Measurements from ENCODE around the gene GJE1.
"Not testable (repeated sequence)": the region's sequence is repeated elsewhere in the genome, so short reads cannot be mapped to it uniquely, and the experiment has no call there.

The GJE1 gene

GRCh38 chr6:142132625-142133024, at the start of gene GJE1:
Gene GJE1, plus strand, starts transcription at chr6:142132925. Its CDS starts 234 bp downstream, at chr6:142133159.
- no peak for DNase-seq

- no peak for DNase-seq
Observed at GRCh38 chr6:142087950-142088857, 44.5 kb upstream of the GJE1 start.

- DNase-seq = no peak
Observed at GRCh38 chr6:142088858-142089216, 43.9 kb upstream of the GJE1 start.

GRCh38 chr6:142104820-142105219, 27.9 kb upstream of the GJE1 start:
- not testable (repeated sequence) for DNase-seq

GRCh38 chr6:142110820-142111219, 21.9 kb upstream of the GJE1 start:
- not testable (repeated sequence) for DNase-seq

GRCh38 chr6:142112451-142113061, 20.2 kb upstream of the GJE1 start:
- peak; percentile 77 to 82 for DNase-seq

- DNase-seq = no peak
Observed at GRCh38 chr6:142117366-142117765, 15.4 kb upstream of the GJE1 start.

- DNase-seq = no peak
Observed at GRCh38 chr6:142118328-142118727, 14.4 kb upstream of the GJE1 start.

GRCh38 chr6:142118925-142119324, 13.8 kb upstream of the GJE1 start:
- no peak for DNase-seq

GRCh38 chr6:142121342-142121741, 11.4 kb upstream of the GJE1 start:
- no peak for DNase-seq

GRCh38 chr6:142130814-142131213, 1.9 kb upstream of the GJE1 start:
- no peak for DNase-seq

GRCh38 chr6:142138876-142139275, 6.2 kb downstream of the GJE1 start:
- DNase-seq = no peak

- not testable (repeated sequence) for DNase-seq
Observed at GRCh38 chr6:142141531-142141930, 8.8 kb downstream of the GJE1 start.

GRCh38 chr6:142146828-142147662, 14.3 kb downstream of the GJE1 start, which contains the start of the genes NMBR and VTA1:
Gene NMBR, minus strand, starts transcription at chr6:142147122. Its CDS starts 58,464 bp downstream, at chr6:142088658.
Gene VTA1, plus strand, starts transcription at chr6:142147263. Its CDS starts 25 bp downstream, at chr6:142147288.
- DNase-seq = peak; percentile 98

GRCh38 chr6:142152746-142153145, 20.0 kb downstream of the GJE1 start:
- no peak for DNase-seq

- no peak for DNase-seq
Observed at GRCh38 chr6:142153196-142153595, 20.5 kb downstream of the GJE1 start.

GRCh38 chr6:142154336-142154735, 21.6 kb downstream of the GJE1 start:
- no peak for DNase-seq

GRCh38 chr6:142155091-142155490, 22.4 kb downstream of the GJE1 start:
- no peak for DNase-seq

GRCh38 chr6:142155895-142156757, 23.4 kb downstream of the GJE1 start:
- DNase-seq = peak; percentile 58 to 73

- not testable (repeated sequence) for DNase-seq
Observed at GRCh38 chr6:142156758-142157068, 24.0 kb downstream of the GJE1 start.

GRCh38 chr6:142162780-142163179, 30.1 kb downstream of the GJE1 start:
- no peak for DNase-seq

- DNase-seq = no peak
Observed at GRCh38 chr6:142165227-142165626, 32.5 kb downstream of the GJE1 start.

Measured in Kasumi-1 (cell line).